NCI-H1105 treated with DMSO at 0.1 percent for 48 hours (cell line): Measurements from ENCODE around the gene SULT1E1.

Source experiments
- DNase-seq: peaks from one replicate; lab custom pipeline; 2025; lab: John Stamatoyannopoulos, UW

The SULT1E1 gene

GRCh38 chr4:69860052-69860451 lies at the start of gene SULT1E1:
Gene SULT1E1 (minus strand): TSS chr4:69860145. CDS start chr4:69857644, 2,501 bp downstream.
- DNase-seq, result peak; percentile 6

- no peak for DNase-seq
Measured at GRCh38 chr4:69909195-69909594, 49.2 kb upstream of the SULT1E1 start.

GRCh38 chr4:69907151-69907550 lies 47.2 kb upstream of the SULT1E1 start:
- DNase-seq, result no peak

GRCh38 chr4:69896530-69897116 lies 36.7 kb upstream of the SULT1E1 start:
- DNase-seq, result peak; percentile 27

GRCh38 chr4:69894721-69895120 lies 34.8 kb upstream of the SULT1E1 start:
- no peak for DNase-seq

- DNase-seq, result no peak
Measured at GRCh38 chr4:69894186-69894585, 34.2 kb upstream of the SULT1E1 start.

- no peak for DNase-seq
Measured at GRCh38 chr4:69888336-69888735, 28.4 kb upstream of the SULT1E1 start.

GRCh38 chr4:69882150-69882549 lies 22.2 kb upstream of the SULT1E1 start:
- DNase-seq, result no peak

- peak; percentile 34 for DNase-seq
Measured at GRCh38 chr4:69881173-69881773, 21.3 kb upstream of the SULT1E1 start.

GRCh38 chr4:69878250-69878649 lies 18.3 kb upstream of the SULT1E1 start:
- DNase-seq, result no peak

GRCh38 chr4:69877453-69877852 lies 17.5 kb upstream of the SULT1E1 start:
- no peak for DNase-seq

- no peak for DNase-seq
Measured at GRCh38 chr4:69876071-69876470, 16.1 kb upstream of the SULT1E1 start.

GRCh38 chr4:69875576-69875975 lies 15.6 kb upstream of the SULT1E1 start:
- no peak for DNase-seq

- DNase-seq, result no peak
Measured at GRCh38 chr4:69874507-69874906, 14.6 kb upstream of the SULT1E1 start.

- DNase-seq, result no peak
Measured at GRCh38 chr4:69861756-69862155, 1.8 kb upstream of the SULT1E1 start.

- no peak for DNase-seq
Measured at GRCh38 chr4:69860521-69861298, 765 bp upstream of the SULT1E1 start.

GRCh38 chr4:69859140-69859685 lies 732 bp downstream of the SULT1E1 start:
- peak; percentile 48 for DNase-seq

GRCh38 chr4:69858690-69859089 lies 1.3 kb downstream of the SULT1E1 start:
- DNase-seq, result peak; percentile 90

GRCh38 chr4:69855822-69856221 lies 4.1 kb downstream of the SULT1E1 start:
- no peak for DNase-seq

GRCh38 chr4:69849969-69850368 lies 10.0 kb downstream of the SULT1E1 start:
- no peak for DNase-seq

GRCh38 chr4:69849297-69849696 lies 10.6 kb downstream of the SULT1E1 start:
- DNase-seq, result no peak

- DNase-seq, result no peak
Measured at GRCh38 chr4:69848028-69848427, 11.9 kb downstream of the SULT1E1 start.

GRCh38 chr4:69843932-69844331 lies 16.0 kb downstream of the SULT1E1 start:
- no peak for DNase-seq
